ENCODE data around the gene BRD3OS. TPM values are rescaled to one million over a fixed set of nuclear protein-coding genes. Genes with fewer than 3 reads are reported as not detected.

Gene BRD3OS
- total RNA-seq (10 to 100 TPM in 1 of 2 donors, 1 to 10 TPM in 1; 8.3 to 17.3 TPM), polyA plus RNA-seq (10 to 100 TPM in 1 of 2 donors, 1 to 10 TPM in 1; 5.8 to 13.8 TPM)
- long read RNA-seq, donor 1, full-length matches to known transcripts = 53 of 86 reads
- long read RNA-seq, donor 1, partial matches to known transcripts = 4 of 86 reads
- long read RNA-seq, donor 1, other reads (novel, unspliced or antisense) = 29 of 86 reads
- long read RNA-seq, donor 2, full-length matches to known transcripts = 8 of 27 reads
- long read RNA-seq, donor 2, partial matches to known transcripts = 1 of 27 reads
- long read RNA-seq, donor 2, other reads (novel, unspliced or antisense) = 18 of 27 reads

GRCh38 chr9:134024828-134025605 is at the start of gene BRD3OS:
BRD3OS (plus strand) TSS chr9:134025481; CDS start chr9:134026748, 1,267 bp downstream.
- no peaks in the 10 kb centered on the region for H3K27me3 ChIP-seq (ENCODE audit: control insufficient read depth in 1 of 2, insufficient read depth in 2 of 2, low read length in 1 of 2)
- 1% methylated on average over 29 to 43 of the region's 43 CpGs for WGBS, 2 donors
- peak; percentile 100 for ATAC-seq (ENCODE audit: low FRiP score)
- no peaks in the 10 kb centered on the region for H3K36me3 ChIP-seq (ENCODE audit: control insufficient read depth in 1 of 2, insufficient read depth in 2 of 2, low read length in 1 of 2)
- no peaks in the 10 kb centered on the region for H3K9me3 ChIP-seq (ENCODE audit: control insufficient read depth, low read length)
- peak; percentile 99 for DNase-seq
- H3K4me3 ChIP-seq (ENCODE audit: low read length in 2 of 2) = peak within 1 kb of the TSS; percentile 57 to 61
- H3K4me1 ChIP-seq (ENCODE audit: control insufficient read depth in 1 of 2, insufficient read depth in 2 of 2, low read length in 2 of 2) = no peaks in the 10 kb centered on the region
- intact Hi-C loops (cut with DNase I) = loop anchor here in 1 of 2 donors (2.0 kb wide), 2 partner anchors 44 to 110 kb away; partner anchors contain the start of gene BRD3
- H3K27ac ChIP-seq (ENCODE audit: low read depth in 1 of 2, low read length in 2 of 2) = no peak within 1 kb of the TSS

GRCh38 chr9:133975511-133975910 is 49.8 kb upstream of the BRD3OS start:
- no peak overlapping the region for H3K4me3 ChIP-seq (ENCODE audit: low read length in 2 of 2)
- H3K27me3 ChIP-seq (ENCODE audit: control insufficient read depth in 1 of 2, insufficient read depth in 2 of 2, low read length in 1 of 2) = no peaks in the 10 kb centered on the region
- ATAC-seq (ENCODE audit: low FRiP score) (no peak), DNase-seq (peak; percentile 9 to 19)
- intact Hi-C loops (cut with DNase I) = no loop called here
- H3K27ac ChIP-seq (ENCODE audit: low read depth in 1 of 2, low read length in 2 of 2) = no peak overlapping the region
- 93 to 95% methylated on average over 3 of the region's 3 CpGs for WGBS, 2 donors
- H3K36me3 ChIP-seq (ENCODE audit: control insufficient read depth in 1 of 2, insufficient read depth in 2 of 2, low read length in 1 of 2) = no peaks in the 10 kb centered on the region
- no peaks in the 10 kb centered on the region for H3K4me1 ChIP-seq (ENCODE audit: control insufficient read depth in 1 of 2, insufficient read depth in 2 of 2, low read length in 2 of 2)
- H3K9me3 ChIP-seq (ENCODE audit: control insufficient read depth, low read length) = no peaks in the 10 kb centered on the region

- Histone ChIP-seq H3K27me3 (ENCODE audit: control insufficient read depth in 1 of 2, insufficient read depth in 2 of 2, low read length in 1 of 2) (no peaks in the 10 kb centered on the region), H3K27ac (ENCODE audit: low read depth in 1 of 2, low read length in 2 of 2) (no peak overlapping the region), H3K4me1 (ENCODE audit: control insufficient read depth in 1 of 2, insufficient read depth in 2 of 2, low read length in 2 of 2) (no peaks in the 10 kb centered on the region), H3K4me3 (ENCODE audit: low read length in 2 of 2) (no peak overlapping the region), H3K9me3 (ENCODE audit: control insufficient read depth, low read length) (no peaks in the 10 kb centered on the region), H3K36me3 (ENCODE audit: control insufficient read depth in 1 of 2, insufficient read depth in 2 of 2, low read length in 1 of 2) (no peaks in the 10 kb centered on the region)
- WGBS, 2 donors = 95% methylated on average over 17 of the region's 17 CpGs
- intact Hi-C loops (cut with DNase I) = no loop called here
- no peak for ATAC-seq (ENCODE audit: low FRiP score)
- peak; percentile 9 to 52 for DNase-seq
Observed at GRCh38 chr9:133976191-133976861, 49.0 kb upstream of the BRD3OS start.

- no peaks in the 10 kb centered on the region for H3K9me3 ChIP-seq (ENCODE audit: control insufficient read depth, low read length)
- 91 to 94% methylated on average over 9 of the region's 9 CpGs for WGBS, 2 donors
- ATAC-seq (ENCODE audit: low FRiP score) (no peak), DNase-seq (peak; percentile 29 to 71)
- H3K36me3 ChIP-seq (ENCODE audit: control insufficient read depth in 1 of 2, insufficient read depth in 2 of 2, low read length in 1 of 2) = no peaks in the 10 kb centered on the region
- no peaks in the 10 kb centered on the region for H3K4me1 ChIP-seq (ENCODE audit: control insufficient read depth in 1 of 2, insufficient read depth in 2 of 2, low read length in 2 of 2)
- H3K27me3 ChIP-seq (ENCODE audit: control insufficient read depth in 1 of 2, insufficient read depth in 2 of 2, low read length in 1 of 2) = no peaks in the 10 kb centered on the region
- intact Hi-C loops (cut with DNase I) = no loop called here
- H3K27ac ChIP-seq (ENCODE audit: low read depth in 1 of 2, low read length in 2 of 2) = no peak overlapping the region
- no peak overlapping the region for H3K4me3 ChIP-seq (ENCODE audit: low read length in 2 of 2)
Observed at GRCh38 chr9:133976887-133977286, 48.4 kb upstream of the BRD3OS start.

GRCh38 chr9:133977421-133978201 is 47.7 kb upstream of the BRD3OS start:
- no peak for ATAC-seq (ENCODE audit: low FRiP score)

GRCh38 chr9:133978226-133978898 is 46.9 kb upstream of the BRD3OS start:
- WGBS, 2 donors = 86% methylated on average over 13 of the region's 13 CpGs
- no peaks in the 10 kb centered on the region for H3K36me3 ChIP-seq (ENCODE audit: control insufficient read depth in 1 of 2, insufficient read depth in 2 of 2, low read length in 1 of 2)
- no peaks in the 10 kb centered on the region for H3K4me1 ChIP-seq (ENCODE audit: control insufficient read depth in 1 of 2, insufficient read depth in 2 of 2, low read length in 2 of 2)
- H3K4me3 ChIP-seq (ENCODE audit: low read length in 2 of 2) = no peak overlapping the region
- intact Hi-C loops (cut with DNase I) = no loop called here
- H3K9me3 ChIP-seq (ENCODE audit: control insufficient read depth, low read length) = no peaks in the 10 kb centered on the region
- ATAC-seq (ENCODE audit: low FRiP score) = no peak
- no peaks in the 10 kb centered on the region for H3K27me3 ChIP-seq (ENCODE audit: control insufficient read depth in 1 of 2, insufficient read depth in 2 of 2, low read length in 1 of 2)
- DNase-seq = peak; percentile 11 to 46
- H3K27ac ChIP-seq (ENCODE audit: low read depth in 1 of 2, low read length in 2 of 2) = no peak overlapping the region

More at GRCh38 chr9:133977421-133978201, 47.7 kb upstream of the BRD3OS start:
- Histone ChIP-seq H3K9me3 (ENCODE audit: control insufficient read depth, low read length) (no peaks in the 10 kb centered on the region), H3K27me3 (ENCODE audit: control insufficient read depth in 1 of 2, insufficient read depth in 2 of 2, low read length in 1 of 2) (no peaks in the 10 kb centered on the region), H3K4me1 (ENCODE audit: control insufficient read depth in 1 of 2, insufficient read depth in 2 of 2, low read length in 2 of 2) (no peaks in the 10 kb centered on the region), H3K4me3 (ENCODE audit: low read length in 2 of 2) (no peak overlapping the region), H3K36me3 (ENCODE audit: control insufficient read depth in 1 of 2, insufficient read depth in 2 of 2, low read length in 1 of 2) (no peaks in the 10 kb centered on the region), H3K27ac (ENCODE audit: low read depth in 1 of 2, low read length in 2 of 2) (no peak overlapping the region)
- peak; percentile 44 to 73 for DNase-seq
- 93% methylated on average over 26 of the region's 26 CpGs for WGBS, 2 donors
- intact Hi-C loops (cut with DNase I) = no loop called here

GRCh38 chr9:133978899-133979272 is 46.4 kb upstream of the BRD3OS start:
- DNase-seq (peak; percentile 22 to 67), ATAC-seq (ENCODE audit: low FRiP score) (no peak)
- intact Hi-C loops (cut with DNase I) = no loop called here
- H3K4me1 ChIP-seq (ENCODE audit: control insufficient read depth in 1 of 2, insufficient read depth in 2 of 2, low read length in 2 of 2) = no peaks in the 10 kb centered on the region
- WGBS, 2 donors = 46 to 52% methylated on average over 16 of the region's 16 CpGs
- H3K27me3 ChIP-seq (ENCODE audit: control insufficient read depth in 1 of 2, insufficient read depth in 2 of 2, low read length in 1 of 2) = no peaks in the 10 kb centered on the region
- no peak overlapping the region for H3K4me3 ChIP-seq (ENCODE audit: low read length in 2 of 2)
- H3K27ac ChIP-seq (ENCODE audit: low read depth in 1 of 2, low read length in 2 of 2) = no peak overlapping the region
- H3K9me3 ChIP-seq (ENCODE audit: control insufficient read depth, low read length) = no peaks in the 10 kb centered on the region
- no peaks in the 10 kb centered on the region for H3K36me3 ChIP-seq (ENCODE audit: control insufficient read depth in 1 of 2, insufficient read depth in 2 of 2, low read length in 1 of 2)
